ENCODE measurements around the gene MDP1.

DNA sequence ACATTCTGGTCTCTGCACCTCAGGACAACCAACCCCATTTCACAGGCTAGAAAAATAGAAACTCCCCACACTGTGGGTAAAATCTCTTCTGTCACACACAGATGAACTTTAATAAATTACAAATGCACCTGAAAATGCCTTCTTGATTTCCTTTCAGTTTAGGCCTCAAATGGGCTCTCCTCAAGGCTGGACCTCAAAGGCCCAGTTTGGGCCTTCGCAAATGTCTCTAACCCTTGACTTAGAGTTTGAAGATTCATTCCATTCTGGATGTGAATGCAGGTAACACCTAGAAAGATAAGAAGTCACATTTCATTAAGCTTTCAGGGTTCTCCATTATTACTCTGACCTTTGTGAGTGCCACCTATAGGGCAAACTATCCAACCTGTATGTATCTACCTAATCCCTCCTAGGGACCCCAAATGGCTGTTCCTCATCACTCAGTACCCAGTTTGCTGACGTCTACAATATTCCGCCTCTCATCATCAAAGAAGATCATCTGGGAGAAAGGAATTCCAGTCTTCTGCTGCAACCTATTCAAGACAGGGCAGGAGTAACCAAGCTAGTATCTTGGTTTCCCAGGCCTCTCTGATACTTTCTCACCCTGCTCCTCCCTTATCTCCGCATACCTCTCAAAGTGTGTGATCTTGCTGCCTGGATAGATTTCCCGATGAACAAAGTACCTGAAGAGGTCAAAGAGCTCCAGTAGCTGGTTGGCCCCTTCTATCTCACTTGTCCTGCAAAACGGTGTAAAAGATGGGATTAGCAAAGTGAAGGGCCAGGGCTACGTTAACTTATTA is 1.8 kb downstream of the MDP1 start:
- TF ChIP-seq, protein P1, sequence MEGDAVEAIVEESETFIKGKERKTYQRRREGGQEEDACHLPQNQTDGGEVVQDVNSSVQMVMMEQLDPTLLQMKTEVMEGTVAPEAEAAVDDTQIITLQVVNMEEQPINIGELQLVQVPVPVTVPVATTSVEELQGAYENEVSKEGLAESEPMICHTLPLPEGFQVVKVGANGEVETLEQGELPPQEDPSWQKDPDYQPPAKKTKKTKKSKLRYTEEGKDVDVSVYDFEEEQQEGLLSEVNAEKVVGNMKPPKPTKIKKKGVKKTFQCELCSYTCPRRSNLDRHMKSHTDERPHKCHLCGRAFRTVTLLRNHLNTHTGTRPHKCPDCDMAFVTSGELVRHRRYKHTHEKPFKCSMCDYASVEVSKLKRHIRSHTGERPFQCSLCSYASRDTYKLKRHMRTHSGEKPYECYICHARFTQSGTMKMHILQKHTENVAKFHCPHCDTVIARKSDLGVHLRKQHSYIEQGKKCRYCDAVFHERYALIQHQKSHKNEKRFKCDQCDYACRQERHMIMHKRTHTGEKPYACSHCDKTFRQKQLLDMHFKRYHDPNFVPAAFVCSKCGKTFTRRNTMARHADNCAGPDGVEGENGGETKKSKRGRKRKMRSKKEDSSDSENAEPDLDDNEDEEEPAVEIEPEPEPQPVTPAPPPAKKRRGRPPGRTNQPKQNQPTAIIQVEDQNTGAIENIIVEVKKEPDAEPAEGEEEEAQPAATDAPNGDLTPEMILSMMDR (IDR thresholded peaks at IDR 0.05) = no peak; the same call in 1 of the 2 replicates
- no peak for TF ChIP-seq POLR2AphosphoS5 (IDR thresholded peaks at IDR 0.05; ENCODE audit: low read depth, low read length)

Data from Panc1 (cell line).